Rectal smooth muscle tissue (tissue), 1 donor: ENCODE results near the gene SMYD3.

Experiments used
- H3K27ac ChIP-seq: one replicate; pipeline ENCODE4 v1.7.0; 2013; ENCODE audit warnings: low read depth, low read length, inconsistent platforms
- H3K27me3 ChIP-seq: one replicate; pipeline ENCODE4 v1.7.0; 2013; ENCODE audit warnings: low read length; ENCODE audit not compliant: control insufficient read depth, insufficient read depth
- H3K36me3 ChIP-seq: one replicate; pipeline ENCODE4 v1.7.0; 2013; ENCODE audit warnings: low read length; ENCODE audit not compliant: control insufficient read depth, insufficient read depth
- H3K4me1 ChIP-seq: one replicate; pipeline ENCODE4 v1.7.0; 2013; ENCODE audit warnings: low read length; ENCODE audit not compliant: control insufficient read depth, insufficient read depth
- H3K4me3 ChIP-seq: one replicate; pipeline ENCODE4 v1.7.0; 2013; ENCODE audit warnings: low read length
- H3K9ac ChIP-seq: one replicate; pipeline ENCODE4 v1.7.0; 2013; ENCODE audit warnings: low read length

Gene SMYD3

DNA sequence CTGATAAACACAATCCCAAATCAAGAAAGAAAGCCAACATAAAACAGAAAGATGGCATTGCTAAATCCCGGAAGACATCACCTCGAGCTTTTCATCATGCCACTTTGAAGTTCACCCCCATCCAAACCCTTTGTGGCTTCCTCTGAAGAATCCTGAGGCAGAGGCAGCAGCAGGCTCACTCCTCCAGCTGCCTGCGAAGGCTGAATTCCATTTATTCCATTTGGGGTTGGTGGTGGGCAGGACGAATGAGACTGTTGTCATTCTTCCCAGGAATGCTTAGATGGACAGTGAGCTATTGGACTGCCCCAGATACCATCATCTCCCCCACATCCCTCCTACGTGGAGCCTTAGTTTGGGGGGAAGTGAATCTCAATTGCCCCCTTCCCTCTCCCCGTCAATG lies 437.5 kb downstream of the SMYD3 start:
- Histone ChIP-seq H3K9ac (no peak overlapping the region), H3K27ac (no peak overlapping the region), H3K27me3 (no peaks in the 10 kb centered on the region), H3K36me3 (no peaks in the 10 kb centered on the region), H3K4me3 (no peak overlapping the region), H3K4me1 (no peaks in the 10 kb centered on the region)

DNA sequence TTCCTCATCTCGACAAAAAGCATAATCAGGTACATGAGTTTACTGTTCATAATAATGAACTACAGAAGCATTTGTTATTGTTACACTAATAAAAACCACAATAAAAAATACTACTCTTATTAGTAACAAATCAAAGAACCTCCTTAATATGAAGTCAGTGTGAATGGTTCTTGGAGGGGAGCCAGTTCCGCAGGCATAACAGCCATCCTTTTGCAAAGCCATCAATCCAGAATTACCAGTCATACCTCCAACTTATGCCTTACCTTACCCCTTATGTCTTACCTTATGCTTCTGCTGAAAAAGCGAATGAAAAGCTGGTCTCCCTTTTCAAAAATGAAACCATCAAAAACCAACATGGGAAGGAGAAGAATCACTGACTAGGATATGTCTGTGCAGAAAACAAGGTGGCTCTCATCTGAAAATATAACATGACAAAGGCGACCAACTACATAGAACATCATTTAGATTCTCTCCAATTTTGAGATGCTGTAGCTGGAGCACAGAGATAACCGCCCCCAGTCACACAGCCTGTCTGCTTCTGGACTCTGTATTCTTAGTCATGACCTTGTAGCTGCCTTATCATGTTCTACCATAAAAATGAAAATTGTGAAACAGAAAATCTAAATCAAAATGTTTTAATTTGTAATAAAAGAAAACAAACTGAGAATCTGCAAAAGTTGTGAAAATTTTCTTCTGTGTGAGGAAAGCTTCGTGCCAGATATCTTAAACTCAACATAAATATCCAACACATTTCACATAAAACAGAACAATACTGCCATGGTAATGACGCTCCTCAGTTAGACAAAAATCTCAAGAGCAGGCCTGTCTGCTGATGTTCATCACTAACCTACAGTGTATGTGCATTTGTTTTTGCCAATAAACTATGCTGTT lies 438.2 kb downstream of the SMYD3 start:
- H3K27ac ChIP-seq: no peak overlapping the region
- no peaks in the 10 kb centered on the region for H3K4me1 ChIP-seq
- H3K4me3 ChIP-seq: no peak overlapping the region
- no peak overlapping the region for H3K9ac ChIP-seq
- H3K36me3 ChIP-seq: no peaks in the 10 kb centered on the region
- H3K27me3 ChIP-seq: no peaks in the 10 kb centered on the region

DNA sequence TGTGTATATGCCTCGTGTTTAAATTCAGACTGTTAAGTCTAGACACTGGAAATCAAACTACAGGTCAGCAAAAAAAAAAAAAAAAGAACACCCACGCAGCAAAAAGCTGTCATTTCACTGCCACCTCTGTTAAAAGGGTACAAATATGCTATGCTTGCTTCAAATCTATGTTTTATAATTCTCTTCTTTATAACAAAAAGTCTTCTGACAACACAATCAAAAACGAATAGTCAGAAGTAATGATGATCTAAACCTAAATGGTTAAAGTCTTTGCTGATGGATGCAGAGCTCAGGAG lies 438.9 kb downstream of the SMYD3 start:
- Histone ChIP-seq H3K36me3 (no peaks in the 10 kb centered on the region), H3K9ac (no peak overlapping the region), H3K27ac (no peak overlapping the region), H3K4me1 (no peaks in the 10 kb centered on the region), H3K4me3 (no peak overlapping the region), H3K27me3 (no peaks in the 10 kb centered on the region)

DNA sequence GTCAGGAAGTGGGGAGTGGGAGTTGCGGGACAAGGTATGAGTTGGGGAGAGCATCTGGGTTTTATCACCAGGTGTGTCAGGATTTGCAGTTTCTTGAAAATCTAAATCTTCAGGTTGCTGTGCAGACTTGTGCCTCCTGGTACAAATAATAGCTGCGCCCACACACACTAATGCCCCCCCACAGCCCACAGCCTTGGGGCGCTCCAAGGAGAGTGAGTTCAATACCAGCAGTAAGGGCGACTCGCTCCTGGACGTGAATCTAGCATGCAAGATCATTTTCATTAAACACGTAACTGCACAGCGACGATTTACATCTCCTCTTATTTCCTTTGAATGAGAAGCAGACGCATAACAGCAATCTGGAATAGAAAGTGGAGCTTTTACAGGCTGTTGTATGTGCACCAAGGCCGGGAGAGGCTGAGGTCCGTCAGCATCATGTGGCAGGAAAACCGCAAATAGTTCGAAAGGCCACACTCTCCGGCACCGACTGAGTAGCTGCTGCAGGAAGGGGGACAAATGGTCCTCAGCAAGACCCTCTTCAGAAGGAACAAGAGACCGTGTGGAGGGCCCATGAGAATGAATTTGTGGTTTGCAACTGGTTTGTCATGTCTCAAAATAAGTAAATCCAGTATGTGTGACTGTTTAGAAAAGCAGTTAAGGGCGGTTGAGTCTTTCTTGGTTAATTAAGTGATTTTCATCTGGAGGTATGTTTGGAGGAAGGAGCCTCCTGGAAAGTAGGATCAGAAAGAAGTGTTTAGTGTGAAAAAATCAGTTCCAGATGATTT lies 439.5 kb downstream of the SMYD3 start:
- no peak overlapping the region for H3K4me3 ChIP-seq
- no peaks in the 10 kb centered on the region for H3K4me1 ChIP-seq
- no peak overlapping the region for H3K27ac ChIP-seq
- no peaks in the 10 kb centered on the region for H3K27me3 ChIP-seq
- no peaks in the 10 kb centered on the region for H3K36me3 ChIP-seq
- H3K9ac ChIP-seq: no peak overlapping the region

DNA sequence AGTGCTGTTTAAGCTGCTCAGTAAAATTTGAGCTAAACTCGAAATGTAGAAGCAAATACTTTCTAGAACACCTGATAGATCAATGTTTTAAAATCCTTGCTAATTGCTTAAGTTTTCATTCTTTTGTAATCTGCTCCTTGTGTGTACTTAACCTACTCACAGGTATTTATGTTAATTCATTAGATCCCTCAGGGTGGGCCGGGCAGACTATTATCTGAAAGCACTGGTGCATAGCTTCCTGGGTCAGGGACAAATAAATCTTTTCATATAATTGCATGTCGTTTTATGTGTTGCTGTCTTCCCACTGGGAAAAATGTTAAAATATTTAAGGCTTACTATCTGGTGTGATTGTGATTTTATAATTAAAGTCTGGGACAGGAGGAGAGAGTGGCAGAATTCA lies 440.5 kb downstream of the SMYD3 start:
- Histone ChIP-seq H3K9ac (no peak overlapping the region), H3K36me3 (no peaks in the 10 kb centered on the region), H3K4me3 (no peak overlapping the region), H3K4me1 (no peaks in the 10 kb centered on the region), H3K27ac (no peak overlapping the region), H3K27me3 (no peaks in the 10 kb centered on the region)

DNA sequence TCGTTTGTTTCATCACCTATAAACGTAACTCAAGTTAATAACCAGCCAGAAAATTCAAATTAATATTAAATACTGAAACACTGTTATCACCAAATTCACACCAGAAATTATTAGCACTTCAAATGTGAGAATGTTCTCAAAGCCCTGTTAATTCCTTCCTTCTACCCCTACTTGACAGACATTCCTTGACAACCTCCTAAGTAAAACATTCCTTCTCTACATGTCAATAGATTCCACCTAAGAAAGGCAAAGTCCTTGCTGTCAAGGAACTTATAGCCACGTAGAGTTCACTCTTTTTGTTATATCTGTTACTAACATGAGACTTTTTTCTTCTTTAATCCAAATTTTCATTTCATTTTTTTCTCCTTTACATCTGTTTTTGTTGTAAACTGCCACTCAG lies 441.5 kb downstream of the SMYD3 start:
- H3K4me3 ChIP-seq: no peak overlapping the region
- H3K4me1 ChIP-seq: no peaks in the 10 kb centered on the region
- H3K36me3 ChIP-seq: no peaks in the 10 kb centered on the region

DNA sequence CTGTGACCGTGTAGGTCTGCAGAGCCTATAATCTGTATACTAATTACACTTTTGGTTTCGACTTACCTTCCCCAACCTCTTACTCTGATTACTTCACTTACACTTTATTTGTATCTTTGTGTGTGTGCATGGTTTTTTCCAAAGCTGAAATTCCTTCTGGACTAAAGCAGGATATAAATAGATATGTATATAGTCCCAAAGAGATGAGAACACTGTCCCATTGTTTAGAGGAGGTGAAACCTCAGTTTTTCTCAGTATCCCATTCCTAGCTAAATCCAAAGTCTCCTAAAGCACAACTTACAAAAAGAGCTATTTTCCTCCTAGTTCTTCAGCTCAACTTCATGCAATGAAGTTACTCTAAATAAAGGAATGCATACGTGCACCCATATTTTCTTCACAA lies 442.2 kb downstream of the SMYD3 start:
- Histone ChIP-seq H3K9ac (no peak overlapping the region), H3K27ac (no peak overlapping the region), H3K4me3 (no peak overlapping the region), H3K4me1 (no peaks in the 10 kb centered on the region), H3K36me3 (no peaks in the 10 kb centered on the region), H3K27me3 (no peaks in the 10 kb centered on the region)

More for the DNA sequence above, 441.5 kb downstream of the SMYD3 start:
- Histone ChIP-seq H3K27me3 (no peaks in the 10 kb centered on the region), H3K9ac (no peak overlapping the region), H3K27ac (no peak overlapping the region)

DNA sequence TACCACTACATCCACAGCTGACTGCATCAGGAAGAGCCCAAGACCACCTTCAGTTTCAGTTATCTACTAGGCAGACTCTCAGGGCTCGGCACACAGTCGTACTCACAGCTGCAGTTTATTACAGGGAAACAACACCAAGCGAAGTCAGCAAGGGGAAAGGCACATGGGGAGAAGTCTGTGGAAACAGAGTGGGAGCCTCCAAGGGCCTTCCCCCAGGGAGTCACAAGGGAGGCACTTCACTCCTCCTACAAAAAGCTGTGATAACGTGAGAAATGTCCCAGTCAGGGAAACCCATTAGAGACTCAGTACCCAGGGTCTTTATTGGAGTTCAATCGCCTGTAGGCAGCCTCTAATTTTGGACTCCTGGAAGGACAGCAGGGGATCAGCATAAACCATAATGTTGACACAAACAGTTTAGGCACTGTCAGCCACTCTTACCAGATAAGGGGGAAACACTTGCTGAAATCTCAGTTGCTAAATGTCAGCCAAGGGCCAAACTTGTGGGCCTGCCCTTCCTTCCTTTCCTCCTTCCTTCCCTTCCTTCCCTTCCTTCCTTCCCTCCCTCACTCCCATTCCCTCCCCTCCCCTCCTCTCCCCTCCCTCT lies 444.0 kb downstream of the SMYD3 start:
- Histone ChIP-seq H3K27me3 (no peaks in the 10 kb centered on the region), H3K27ac (no peak overlapping the region), H3K4me3 (no peak overlapping the region), H3K36me3 (no peaks in the 10 kb centered on the region), H3K4me1 (no peaks in the 10 kb centered on the region), H3K9ac (no peak overlapping the region)

DNA sequence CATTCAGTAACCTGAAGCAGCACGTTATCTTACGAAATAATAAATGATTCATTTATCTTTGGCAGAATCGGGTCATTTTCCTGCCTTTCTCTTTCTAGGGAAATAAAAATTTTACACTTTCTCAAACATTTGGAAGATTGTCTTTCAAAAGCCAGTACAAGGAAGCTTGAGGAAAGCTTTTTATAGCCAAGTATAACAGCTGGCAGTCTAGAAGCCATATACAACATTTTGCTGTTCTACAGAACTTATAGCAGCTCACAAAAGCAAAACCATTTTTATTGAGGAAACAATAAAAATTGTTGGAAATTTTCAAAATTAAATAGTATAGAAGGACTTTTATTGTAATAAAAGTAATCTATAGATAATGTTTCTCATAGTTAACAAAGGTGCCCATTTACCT lies 448.6 kb downstream of the SMYD3 start:
- Histone ChIP-seq H3K4me1 (no peaks in the 10 kb centered on the region), H3K36me3 (no peaks in the 10 kb centered on the region), H3K9ac (no peak overlapping the region), H3K27me3 (no peaks in the 10 kb centered on the region), H3K4me3 (no peak overlapping the region), H3K27ac (no peak overlapping the region)

DNA sequence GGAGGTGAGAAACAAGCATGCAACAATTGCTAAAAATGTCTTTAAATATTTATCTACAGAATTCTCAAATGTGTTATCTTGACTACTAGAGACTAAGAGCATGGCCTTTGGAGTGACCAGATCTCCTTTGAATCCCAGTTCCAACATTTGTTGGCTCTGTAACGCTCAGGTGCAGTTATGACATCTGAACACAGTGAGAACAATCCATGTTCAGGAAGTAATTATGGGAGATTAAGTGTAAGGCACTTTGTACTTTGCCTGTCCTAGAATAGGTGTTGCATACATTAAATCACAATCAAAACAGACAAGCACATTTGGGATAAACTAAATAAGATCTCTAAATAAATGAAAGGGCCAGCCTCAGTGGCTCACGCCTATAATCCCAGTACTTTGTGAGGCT lies 454.5 kb downstream of the SMYD3 start:
- Histone ChIP-seq H3K4me1 (no peaks in the 10 kb centered on the region), H3K27ac (no peak overlapping the region), H3K9ac (no peak overlapping the region)

DNA sequence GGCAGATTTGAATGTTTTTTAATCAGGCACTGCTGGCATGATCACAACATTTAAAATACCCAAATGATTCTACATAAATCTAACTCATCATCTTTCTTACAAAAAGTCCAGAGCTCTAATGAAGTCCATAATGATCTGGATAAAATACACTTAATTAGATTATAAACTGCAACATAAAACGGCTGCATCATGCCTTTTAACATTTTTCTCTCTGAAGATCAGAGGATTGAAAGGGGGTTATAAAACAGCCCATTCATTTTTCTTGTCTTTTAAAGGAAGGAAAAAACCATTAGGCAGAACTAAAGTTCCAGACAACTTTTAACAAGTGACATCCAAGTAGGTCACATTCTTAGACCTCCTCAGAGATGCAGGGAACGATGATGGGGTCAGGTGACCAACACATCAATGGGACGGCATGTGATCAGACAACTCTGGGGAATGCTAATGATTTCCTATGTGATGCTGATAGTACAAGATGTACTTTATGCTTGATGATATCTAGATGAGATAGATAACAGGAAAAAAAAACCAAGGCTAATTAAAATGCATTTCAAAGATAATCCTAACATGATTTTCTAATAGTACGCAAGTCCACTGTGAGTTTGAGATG lies 455.1 kb downstream of the SMYD3 start:
- Histone ChIP-seq H3K36me3 (no peaks in the 10 kb centered on the region), H3K27ac (no peak overlapping the region), H3K4me3 (no peak overlapping the region), H3K9ac (no peak overlapping the region), H3K27me3 (no peaks in the 10 kb centered on the region), H3K4me1 (no peaks in the 10 kb centered on the region)

More for the DNA sequence above, 454.5 kb downstream of the SMYD3 start:
- Histone ChIP-seq H3K4me3 (no peak overlapping the region), H3K27me3 (no peaks in the 10 kb centered on the region), H3K36me3 (no peaks in the 10 kb centered on the region)

DNA sequence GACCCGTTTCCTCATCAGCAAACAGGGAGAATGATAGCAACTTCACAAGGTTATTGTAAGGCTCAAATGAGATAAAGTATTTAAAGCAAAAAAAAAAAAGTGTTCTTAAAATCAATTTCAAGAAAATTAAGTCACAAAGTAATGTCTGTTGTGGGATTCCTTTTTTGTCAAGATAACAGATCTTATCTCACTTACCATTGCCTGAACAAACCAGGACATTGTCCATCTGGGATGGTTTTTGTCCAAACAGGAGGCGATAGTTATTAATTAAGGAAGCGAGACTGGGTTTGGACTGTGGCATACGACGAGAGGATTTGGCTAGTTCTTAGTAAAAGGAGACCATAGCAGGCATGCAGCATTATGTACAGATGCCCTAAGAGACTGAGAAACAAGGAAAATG lies 458.4 kb downstream of the SMYD3 start:
- Histone ChIP-seq H3K36me3 (no peaks in the 10 kb centered on the region), H3K4me1 (no peaks in the 10 kb centered on the region), H3K27ac (no peak overlapping the region), H3K27me3 (no peaks in the 10 kb centered on the region), H3K9ac (no peak overlapping the region), H3K4me3 (no peak overlapping the region)
